Esophagus squamous epithelium (tissue), 5 donors: ENCODE results near the gene VPS35L. TPM values are rescaled to one million over a fixed set of nuclear protein-coding genes. Genes with fewer than 3 reads are reported as not detected.

Experiments used
- DNase-seq: peaks from one replicate; lab custom pipeline; 2025; lab: John Stamatoyannopoulos, UW
- H3K27ac ChIP-seq, 4 donors: fragments of 200-600 bp; sonication (generic); one replicate each; pipeline ENCODE4 v1.5.1; 2016 to 2019; ENCODE audit warnings: mild to moderate bottlenecking in 1 of 4
- H3K27me3 ChIP-seq, 4 donors: fragments of 200-600 bp; sonication (generic); 1 replicate in 3 of 4; 2 replicates in 1 of 4; pipeline versions ENCODE4 v1.5.1 to v1.6.0; 2017 to 2021; ENCODE audit warnings: antibody characterized with exemption in 1 of 4
- H3K36me3 ChIP-seq, 3 donors: fragments of 200-600 bp; sonication (generic); one replicate each; pipeline ENCODE4 v1.5.1; 2016 to 2019
- H3K4me1 ChIP-seq, 3 donors: fragments of 200-600 bp; sonication (generic); one replicate each; pipeline ENCODE4 v1.5.1; 2017 to 2019
- H3K4me3 ChIP-seq, 4 donors: fragments of 200-600 bp; sonication (generic); 1 replicate in 3 of 4; 2 replicates in 1 of 4; pipeline ENCODE4 v1.5.1; 2016 to 2019; ENCODE audit warnings: mild to moderate bottlenecking in 2 of 4, moderate library complexity in 1 of 4
- H3K9me3 ChIP-seq, 3 donors: fragments of 200-600 bp; sonication (generic); one replicate each; pipeline ENCODE4 v1.5.1; 2016 to 2019
- CTCF ChIP-seq, 6 experiments: fragments of 450-650 bp in 4 of 6; fragments of 200-600 bp in 2 of 6; sonication (generic) in 2 of 6; IDR thresholded peaks; one replicate each; pipeline ENCODE4 v1.5.1; 2016 to 2019; ENCODE audit warnings: antibody characterized with exemption in 6 of 6, mild to moderate bottlenecking in 4 of 6, moderate library complexity in 4 of 6
- POLR2A ChIP-seq, 4 donors: fragments of 450-650 bp; IDR thresholded peaks; one replicate each; pipeline ENCODE4 v1.6.1; 2017; ENCODE audit warnings: antibody characterized with exemption in 4 of 4, mild to moderate bottlenecking in 4 of 4, moderate library complexity in 3 of 4
- WGBS, 2 donors: methylation state at CpG; one replicate each; pipeline ENCODE4 v1.1.5; 2018; 5-methylcytosine and 5-hydroxymethylcytosine counted together
- intact Hi-C: fragments of 100-400 bp; cut with DNase I; formaldehyde crosslinking; loops from one replicate; pipeline ENCODE4 v1.15.0; 2022
- total RNA-seq, 4 donors: library from RNA; depleted of rRNA; stranded (reverse); fragments of >200 nt; gene quantifications; one replicate each; pipeline ENCODE4 v1.1.0, GENCODE V29; 2016
- donor health status: DM: yes; HTN: yes; CAD: no.

The VPS35L gene
- total RNA-seq, 4 donors from 2014 or later, result 20.8 to 32.9 (median 23.9) TPM

GRCh38 chr16:19706846-19707245, 151.3 kb downstream of the VPS35L start:
- H3K27me3 ChIP-seq, result no peaks in the 10 kb centered on the region
- 90 to 93% methylated on average over 4 to 10 of the region's 15 CpGs for WGBS, 2 donors
- H3K4me3 ChIP-seq, result no peak overlapping the region
- H3K36me3 ChIP-seq, result peaks cover 0 to 100% (median 7%) of the 10 kb centered on the region in 3 donors
- intact Hi-C loops, result no loop called here
- no peak for TF ChIP-seq CTCF (IDR thresholded peaks at IDR 0.05)
- no peak for TF ChIP-seq POLR2A (IDR thresholded peaks at IDR 0.05)
- H3K4me1 ChIP-seq, result peaks cover 7 to 37% (median 12%) of the 10 kb centered on the region in 3 donors
- H3K9me3 ChIP-seq, result no peaks in the 10 kb centered on the region
- no peak for DNase-seq
- H3K27ac ChIP-seq, result no peak overlapping the region

GRCh38 chr16:19707569-19708295, 152.2 kb downstream of the VPS35L start:
- H3K27me3 ChIP-seq, result no peaks in the 10 kb centered on the region
- H3K4me1 ChIP-seq, result peaks cover 7 to 37% (median 12%) of the 10 kb centered on the region in 3 donors
- intact Hi-C loops, result no loop called here
- WGBS, 2 donors, result 92 to 93% methylated on average over 3 to 13 of the region's 22 CpGs
- peak overlapping the region in 3 of 4 donors; percentile 33 to 49 (median 34) for H3K27ac ChIP-seq
- H3K4me3 ChIP-seq, result no peak overlapping the region
- DNase-seq, result no peak
- peaks cover 0 to 100% (median 10%) of the 10 kb centered on the region in 3 donors for H3K36me3 ChIP-seq
- TF ChIP-seq CTCF (IDR thresholded peaks at IDR 0.05), result no peak
- no peak for TF ChIP-seq POLR2A (IDR thresholded peaks at IDR 0.05)
- no peaks in the 10 kb centered on the region for H3K9me3 ChIP-seq

DNA sequence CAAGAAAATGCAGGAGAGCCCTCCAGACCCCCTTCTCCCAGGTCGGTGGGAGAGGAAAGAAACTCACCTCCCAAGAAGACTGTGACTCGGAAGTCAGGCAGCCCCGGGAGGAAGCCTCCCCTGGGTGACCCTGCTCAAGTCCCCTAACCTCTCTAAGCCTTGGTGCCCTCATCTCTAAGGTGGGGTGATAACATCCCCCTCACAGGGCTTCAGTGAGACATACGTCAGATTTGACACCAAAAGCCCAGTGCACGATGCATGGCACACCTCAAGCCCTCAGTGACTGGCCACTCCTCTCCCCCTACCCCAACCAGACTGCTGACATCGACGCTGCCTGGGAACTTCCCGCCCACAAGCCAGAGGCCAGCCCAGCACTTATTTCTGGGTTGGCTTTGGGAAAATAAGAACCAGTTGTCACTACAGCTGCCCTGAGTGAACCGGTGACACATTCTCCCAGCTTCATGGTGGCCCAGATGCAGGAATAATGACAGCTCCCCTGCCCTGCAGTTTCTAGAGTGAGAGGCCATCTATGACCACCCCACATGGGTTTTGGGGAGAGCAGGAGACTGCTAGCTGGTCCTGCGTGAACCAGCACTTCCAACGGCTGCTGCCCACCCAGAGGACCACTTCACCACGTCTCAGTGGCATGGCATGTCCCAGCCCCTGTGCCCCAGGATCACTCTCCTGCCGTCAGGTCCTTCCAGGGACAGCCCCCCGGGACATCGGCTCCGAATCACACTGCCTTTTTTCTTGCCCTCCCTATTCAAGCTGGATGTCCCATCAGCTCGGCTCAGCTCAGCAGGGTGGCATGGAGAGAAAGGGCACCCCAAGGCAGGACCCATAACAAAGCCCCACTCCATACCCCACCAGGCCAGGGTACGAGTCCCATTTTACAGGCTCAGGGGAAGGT, 153.0 kb downstream of the VPS35L start:
- no peak for DNase-seq
- 73 to 88% methylated on average over 5 to 8 of the region's 18 CpGs for WGBS, 2 donors
- H3K4me1 ChIP-seq, result peaks cover 7 to 32% (median 12%) of the 10 kb centered on the region in 3 donors
- H3K27me3 ChIP-seq, result no peaks in the 10 kb centered on the region
- peak overlapping the region in 3 of 4 donors; percentile 33 to 49 (median 34) for H3K27ac ChIP-seq
- intact Hi-C loops, result no loop called here
- peaks cover 0 to 100% (median 16%) of the 10 kb centered on the region in 3 donors for H3K36me3 ChIP-seq
- H3K9me3 ChIP-seq, result no peaks in the 10 kb centered on the region
- H3K4me3 ChIP-seq, result no peak overlapping the region
- peak in 1 of 4 donors; percentile 5 for TF ChIP-seq POLR2A (IDR thresholded peaks at IDR 0.05)
- TF ChIP-seq CTCF (IDR thresholded peaks at IDR 0.05), result no peak

- intact Hi-C loops, result no loop called here
- H3K27me3 ChIP-seq, result no peaks in the 10 kb centered on the region
- peaks cover 7 to 31% (median 9%) of the 10 kb centered on the region in 3 donors for H3K4me1 ChIP-seq
- no peak overlapping the region for H3K4me3 ChIP-seq
- peaks cover 3 to 100% (median 24%) of the 10 kb centered on the region in 3 donors for H3K36me3 ChIP-seq
- no peak for DNase-seq
- no peak for TF ChIP-seq CTCF (IDR thresholded peaks at IDR 0.05)
- TF ChIP-seq POLR2A (IDR thresholded peaks at IDR 0.05), result no peak
- peak overlapping the region in 1 of 4 donors; percentile 49 for H3K27ac ChIP-seq
- WGBS, 2 donors, result 94 to 96% methylated on average over 19 to 21 of the region's 22 CpGs
- H3K9me3 ChIP-seq, result no peaks in the 10 kb centered on the region
These were observed 154.1 kb downstream of the VPS35L start for GRCh38 chr16:19709381-19710136.
